Testis (tissue), 3 donors: ENCODE measurements around the gene C19orf47. TPM values are rescaled to one million over a fixed set of nuclear protein-coding genes. Genes with fewer than 3 reads are reported as not detected.

Experiments used
- DNase-seq: peaks from one replicate; pipeline ENCODE4 v3.0.0-alpha.2; 2019
- H3K27ac ChIP-seq, 2 donors: fragments of 200-600 bp; sonication (generic); one replicate each; pipeline ENCODE4 v1.5.1; 2019
- H3K27me3 ChIP-seq: fragments of 200-600 bp; sonication (generic); one replicate; pipeline ENCODE4 v1.5.1; 2019
- H3K36me3 ChIP-seq: fragments of 200-600 bp; sonication (generic); one replicate; pipeline ENCODE4 v1.5.1; 2017; ENCODE audit warnings: low read depth; ENCODE audit errors: missing control alignments
- H3K4me1 ChIP-seq: fragments of 200-600 bp; sonication (generic); one replicate; pipeline ENCODE4 v1.5.1; 2019
- H3K4me3 ChIP-seq, 2 donors: fragments of 200-600 bp; sonication (generic); one replicate each; pipeline ENCODE4 v1.5.1; 2017 to 2019
- H3K9me3 ChIP-seq: fragments of 200-600 bp; sonication (generic); one replicate; pipeline ENCODE4 v1.5.1; 2017
- POLR2A ChIP-seq: fragments of 450-650 bp; IDR thresholded peaks from one replicate; pipeline ENCODE4 v1.6.1; 2017; ENCODE audit warnings: antibody characterized with exemption, mild to moderate bottlenecking, moderate library complexity
- WGBS, 2 donors: methylation state at CpG; one replicate each; pipeline ENCODE4 v1.1.5; 2018; 5-methylcytosine and 5-hydroxymethylcytosine counted together
- intact Hi-C: fragments of 100-400 bp; cut with DNase I; formaldehyde crosslinking; loops from one replicate; pipeline ENCODE4 v1.15.1; 2023; ENCODE audit warnings: low total_unique reads
- microRNA counts, 2 donors: library from miRNA; unstranded; fragments of <30 nt; microRNA quantifications; one replicate each; lab custom pipeline; 2016
- microRNA-seq, 2 donors: library from miRNA; unstranded; fragments of <30 nt; microRNA quantifications; one replicate each; pipeline ENCODE4, GENCODE V29; 2016; ENCODE audit warnings: borderline number of aligned reads in 2 of 2, borderline replicate concordance in 1 of 2
- polyA plus RNA-seq: library from polyadenylated mRNA; stranded (reverse); fragments of 350-450 nt; fragmentation: Illumina TruSeq; extraction: RNeasy Lipid Tissue Mini Kit (QIAGEN cat#74804); gene quantifications from one replicate; pipeline ENCODE4 v1.2.3, GENCODE V29; 2014; ENCODE audit warnings: low read depth, low replicate concordance; ENCODE audit not compliant: insufficient read depth
- small RNA-seq, 2 donors: library from RNA; depleted of rRNA; stranded (forward); fragments of <200 nt; gene quantifications; one replicate each; pipeline ENCODE3, GENCODE V24; 2016
- total RNA-seq, 2 donors: library from RNA; depleted of rRNA; stranded (reverse); fragments of >200 nt; gene quantifications; one replicate each; pipeline ENCODE4 v1.2.3, GENCODE V29; 2016
- TF ChIP-seq, protein P1 (sequence below), 3 experiments: fragments of 450-650 bp in 2 of 3; fragments of 200-600 bp in 1 of 3; sonication (generic) in 1 of 3; IDR thresholded peaks; one replicate each; pipeline ENCODE4 v1.5.1; 2016 to 2019; ENCODE audit warnings: antibody characterized with exemption in 3 of 3, mild to moderate bottlenecking in 2 of 3, moderate library complexity in 1 of 3

C19orf47 gene
- total and polyA plus RNA-seq, 3 donors from 2014 or later: 48.9 to 62.2 (median 57.1) TPM

- Histone ChIP-seq H3K4me3 (no peak overlapping the region), H3K9me3 (no peaks in the 10 kb centered on the region), H3K36me3 (no peaks in the 10 kb centered on the region), H3K27me3 (no peaks in the 10 kb centered on the region), H3K27ac (no peak overlapping the region), H3K4me1 (peaks cover 43% of the 10 kb centered on the region)
- 53 to 66% methylated on average over 14 of the region's 14 CpGs for WGBS, 2 donors
- DNase-seq: no peak
- no peak for TF ChIP-seq POLR2A
- TF ChIP-seq, protein P1, sequence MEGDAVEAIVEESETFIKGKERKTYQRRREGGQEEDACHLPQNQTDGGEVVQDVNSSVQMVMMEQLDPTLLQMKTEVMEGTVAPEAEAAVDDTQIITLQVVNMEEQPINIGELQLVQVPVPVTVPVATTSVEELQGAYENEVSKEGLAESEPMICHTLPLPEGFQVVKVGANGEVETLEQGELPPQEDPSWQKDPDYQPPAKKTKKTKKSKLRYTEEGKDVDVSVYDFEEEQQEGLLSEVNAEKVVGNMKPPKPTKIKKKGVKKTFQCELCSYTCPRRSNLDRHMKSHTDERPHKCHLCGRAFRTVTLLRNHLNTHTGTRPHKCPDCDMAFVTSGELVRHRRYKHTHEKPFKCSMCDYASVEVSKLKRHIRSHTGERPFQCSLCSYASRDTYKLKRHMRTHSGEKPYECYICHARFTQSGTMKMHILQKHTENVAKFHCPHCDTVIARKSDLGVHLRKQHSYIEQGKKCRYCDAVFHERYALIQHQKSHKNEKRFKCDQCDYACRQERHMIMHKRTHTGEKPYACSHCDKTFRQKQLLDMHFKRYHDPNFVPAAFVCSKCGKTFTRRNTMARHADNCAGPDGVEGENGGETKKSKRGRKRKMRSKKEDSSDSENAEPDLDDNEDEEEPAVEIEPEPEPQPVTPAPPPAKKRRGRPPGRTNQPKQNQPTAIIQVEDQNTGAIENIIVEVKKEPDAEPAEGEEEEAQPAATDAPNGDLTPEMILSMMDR (IDR thresholded peaks at IDR 0.05): no peak
- intact Hi-C loops: no loop called here
Measured at GRCh38 chr19:40273469-40274360, 74.5 kb downstream of the C19orf47 start.

DNA sequence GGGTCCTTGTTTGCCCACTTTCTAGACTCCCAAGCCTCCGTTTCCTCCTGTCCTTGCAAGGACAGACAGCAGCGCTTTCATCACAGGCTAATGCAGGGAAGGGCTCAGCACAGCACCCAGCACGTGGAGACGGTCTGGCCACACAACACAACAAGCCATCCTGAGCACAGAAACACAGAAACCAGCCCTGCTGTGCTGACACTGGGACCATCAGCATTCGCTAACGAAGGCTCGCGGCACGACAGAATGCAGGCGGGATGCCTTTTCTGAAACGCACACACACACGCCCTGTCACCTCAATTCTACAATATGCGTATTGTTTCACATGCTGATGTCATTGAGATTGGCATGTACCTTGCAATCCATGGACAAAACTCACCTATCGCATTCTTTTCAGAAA, 75.9 kb downstream of the C19orf47 start:
- H3K27me3 ChIP-seq: no peaks in the 10 kb centered on the region
- H3K27ac ChIP-seq: no peak overlapping the region
- H3K9me3 ChIP-seq: no peaks in the 10 kb centered on the region
- no peak for DNase-seq
- 90 to 93% methylated on average over 13 to 14 of the region's 14 CpGs for WGBS, 2 donors
- no peak for TF ChIP-seq POLR2A
- TF ChIP-seq, protein P1 (IDR thresholded peaks at IDR 0.05): no peak
- H3K4me3 ChIP-seq: no peak overlapping the region
- peaks cover 36% of the 10 kb centered on the region for H3K4me1 ChIP-seq
- intact Hi-C loops: no loop called here
- no peaks in the 10 kb centered on the region for H3K36me3 ChIP-seq

DNA sequence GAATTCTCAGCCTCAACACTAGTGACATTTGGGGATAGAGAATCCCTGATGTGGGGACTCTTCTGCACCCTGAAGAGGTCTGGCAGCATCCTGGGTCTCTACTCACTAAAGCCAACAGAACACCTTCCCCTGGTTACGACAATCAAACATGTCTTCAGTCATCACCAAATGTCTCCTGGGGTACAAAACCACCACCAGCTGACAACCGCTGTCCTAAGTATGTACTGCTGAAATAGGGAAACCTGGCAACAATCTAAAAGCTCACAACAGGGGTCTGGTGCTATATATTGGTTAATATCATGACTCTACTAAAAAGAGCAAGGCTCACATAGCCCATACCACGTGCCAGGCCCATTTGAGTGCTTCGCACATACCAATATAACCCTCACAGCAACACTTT, 76.5 kb downstream of the C19orf47 start:
- Histone ChIP-seq H3K27me3 (no peaks in the 10 kb centered on the region), H3K9me3 (no peaks in the 10 kb centered on the region), H3K4me3 (no peak overlapping the region), H3K36me3 (no peaks in the 10 kb centered on the region), H3K27ac (no peak overlapping the region), H3K4me1 (peaks cover 34% of the 10 kb centered on the region)
- no peak for DNase-seq
- no peak for TF ChIP-seq POLR2A
- TF ChIP-seq, protein P1 (IDR thresholded peaks at IDR 0.05): no peak
- intact Hi-C loops: no loop called here
- 92 to 93% methylated on average over 4 of the region's 4 CpGs for WGBS, 2 donors

DNA sequence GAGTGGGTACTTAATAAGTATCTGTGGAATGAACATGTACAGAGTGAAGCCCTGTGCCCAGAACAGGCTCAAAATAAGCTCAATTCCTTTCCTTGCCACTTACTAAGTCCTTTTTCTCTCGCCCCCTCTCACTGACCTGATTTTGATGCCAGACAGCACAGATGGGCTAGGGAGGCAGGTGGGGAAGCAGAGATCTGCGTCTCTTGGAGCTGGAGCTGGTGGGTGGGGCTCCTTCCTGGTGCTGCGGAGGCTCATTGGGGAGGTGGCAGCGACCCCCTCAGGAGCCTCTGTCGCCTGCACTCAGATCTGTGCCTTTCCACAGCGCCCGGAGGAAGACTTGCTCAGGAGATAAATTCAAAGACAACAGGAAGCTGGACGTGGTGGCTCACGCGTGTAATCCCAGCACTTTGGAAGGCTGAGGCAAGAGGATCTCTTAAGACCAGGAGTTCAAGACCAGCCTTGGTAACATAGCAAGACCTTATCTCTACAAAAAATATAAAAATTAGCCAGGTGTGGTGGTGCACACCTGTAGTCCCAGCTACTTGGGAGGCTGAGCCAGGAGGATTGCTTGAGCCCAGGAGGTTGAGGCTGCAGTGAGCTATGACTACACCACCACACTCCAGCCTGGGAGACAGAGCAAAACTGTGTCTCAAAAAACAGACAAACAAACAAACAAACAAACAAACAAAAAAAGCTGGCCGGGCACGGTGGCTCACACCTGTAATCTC, 77.7 kb downstream of the C19orf47 start:
- 83 to 89% methylated on average over 12 of the region's 12 CpGs for WGBS, 2 donors

More for the DNA sequence above, 77.7 kb downstream of the C19orf47 start:
- intact Hi-C loops: no loop called here
- Histone ChIP-seq H3K9me3 (no peaks in the 10 kb centered on the region), H3K27ac (no peak overlapping the region), H3K27me3 (no peaks in the 10 kb centered on the region), H3K4me1 (peaks cover 38% of the 10 kb centered on the region), H3K36me3 (no peaks in the 10 kb centered on the region), H3K4me3 (no peak overlapping the region)
- TF ChIP-seq, protein P1 (IDR thresholded peaks at IDR 0.05): no peak
- no peak for TF ChIP-seq POLR2A
- DNase-seq: no peak

MicroRNAs encoded within 50 kb of the gene (microRNA counts, 767-probe panel; counts per million panel counts)
- microRNA hsa-miR-641 (lab: Ali Mortazavi, UCI): 0 to 152 counts per million in 2 donors

Small RNA genes lying within 50 kb of the gene (microRNA-seq; reads per million reads assigned to microRNA genes)
- gene MIR641 (22.2 to 53.2 reads per million in 2 donors), gene MIR6796 (0 reads per million in 2 donors)

Small RNA genes lying within 50 kb of the gene (small RNA-seq; reads per million reads assigned to genes)
- gene MIR641: 0.19 to 0.46 reads per million in 2 donors
- gene MIR6796: 0 reads per million in 2 donors
- gene RF00019: 0 reads per million in 2 donors
- gene RNU6-945P: 0 reads per million in 2 donors

Other genes with a start within 250 kb of the C19orf47 start
- gene MAP3K10, start 157.0 kb downstream of the C19orf47 start, total RNA-seq: 10 to 100 TPM; 23.8 to 35.0 TPM
- gene MAP3K10, start 157.0 kb downstream of the C19orf47 start, polyA plus RNA-seq: 23.1 TPM
- under 1 TPM; 0.50 to 0.71 TPM for gene TTC9B, start 130.0 kb downstream of the C19orf47 start, total RNA-seq
- gene TTC9B, start 130.0 kb downstream of the C19orf47 start, polyA plus RNA-seq: 0.30 TPM
- 1 to 10 TPM; 1.2 to 2.3 TPM for gene CCNP, start 121.7 kb downstream of the C19orf47 start, total RNA-seq
- gene CCNP, start 121.7 kb downstream of the C19orf47 start, polyA plus RNA-seq: 0.74 TPM
- 100 to 1,000 TPM; 195 to 229 TPM for gene AKT2, start 63.1 kb downstream of the C19orf47 start, total RNA-seq
- gene AKT2, start 63.1 kb downstream of the C19orf47 start, polyA plus RNA-seq: 154 TPM
- 100 to 1,000 TPM; 277 to 533 TPM for gene PLD3, start 298 bp upstream of the C19orf47 start, total RNA-seq
- 219 TPM for gene PLD3, start 298 bp upstream of the C19orf47 start, polyA plus RNA-seq
- 10 to 100 TPM; 13.7 to 30.3 TPM for gene HIPK4, start 41.8 kb upstream of the C19orf47 start, total RNA-seq
- 32.8 TPM for gene HIPK4, start 41.8 kb upstream of the C19orf47 start, polyA plus RNA-seq
- 1 to 10 TPM; 4.9 to 5.1 TPM for gene PRX, start 65.0 kb upstream of the C19orf47 start, total RNA-seq
- gene PRX, start 65.0 kb upstream of the C19orf47 start, polyA plus RNA-seq: 3.6 TPM
- gene SERTAD1, start 77.6 kb upstream of the C19orf47 start, total RNA-seq: 10 to 100 TPM in 1 of 2 donors, 1 to 10 TPM in 1; 8.6 to 10.9 TPM
- gene SERTAD1, start 77.6 kb upstream of the C19orf47 start, polyA plus RNA-seq: 8.3 TPM
- 10 to 100 TPM; 24.3 to 33.9 TPM for gene SERTAD3, start 95.9 kb upstream of the C19orf47 start, total RNA-seq
- 22.4 TPM for gene SERTAD3, start 95.9 kb upstream of the C19orf47 start, polyA plus RNA-seq
- gene BLVRB, start 117.3 kb upstream of the C19orf47 start, total RNA-seq: 10 to 100 TPM; 25.0 to 43.3 TPM
- 36.8 TPM for gene BLVRB, start 117.3 kb upstream of the C19orf47 start, polyA plus RNA-seq
- 10 to 100 TPM; 18.3 to 27.9 TPM for gene SPTBN4, start 118.6 kb upstream of the C19orf47 start, total RNA-seq
- gene SPTBN4, start 118.6 kb upstream of the C19orf47 start, polyA plus RNA-seq: 7.2 TPM
- gene SHKBP1, start 228.5 kb upstream of the C19orf47 start, total RNA-seq: 10 to 100 TPM; 35.6 to 56.3 TPM
- gene SHKBP1, start 228.5 kb upstream of the C19orf47 start, polyA plus RNA-seq: 37.2 TPM